Loucy (cell line): ENCODE data around the gene MFGE8.

ENCODE experiments used
- CTCF ChIP-seq: fragments of 200-600 bp; sonication (generic); conservative IDR thresholded peaks from 2 replicates; pipeline ENCODE4 v1.5.1; 2014; ENCODE audit warnings: mild to moderate bottlenecking, antibody characterized with exemption, low read length
- EZH2phosphoT487 ChIP-seq: fragments of 200-600 bp; IDR thresholded peaks from 2 replicates; pipeline ENCODE4 v1.6.1; 2018; ENCODE audit warnings: antibody characterized with exemption, mild to moderate bottlenecking, moderate library complexity, borderline replicate concordance

GRCh38 chr15:88907111-88907510 lies 6.1 kb downstream of the MFGE8 start:
- TF ChIP-seq CTCF: no peak
- no peak for TF ChIP-seq EZH2phosphoT487
